HepG2 (cell line): ENCODE results near the gene COMMD7. TPM values are rescaled to one million over a fixed set of nuclear protein-coding genes. Genes with fewer than 3 reads are reported as not detected.
A peak's percentile ranks its signal among the peaks of the same experiment; 100 is the strongest.

Experiments used
- ATAC-seq: fragments of 200-7000 bp; cut with Tn5 transposase; 3 replicates; pipeline ENCODE4 v1.9.1; 2020; ENCODE audit warnings: mild to moderate bottlenecking, moderate library complexity
- BruUV-seq: library from RNA; stranded (reverse); fragments of 400-500 nt; replicated peaks from 2 replicates; lab custom pipeline; 2021; lab: Mats Ljungman, UMichigan
- CTCF ChIA-PET: fragments of 300-600 bp; formaldehyde crosslinking; extraction: SDS; loops from one replicate; lab custom pipeline; 2021; ENCODE audit warnings: low total read pairs, inconsistent platforms, low intra/inter-chr PET ratio; lab: Yijun Ruan, JAX
- POLR2A ChIA-PET: fragments of 350-600 bp; sonication (Branson Sonifier 250); formaldehyde crosslinking; loops from one replicate; lab custom pipeline; 2020; ENCODE audit warnings: antibody characterized with exemption, inconsistent platforms; lab: Yijun Ruan, JAX
- DNase-seq: peaks from one replicate; pipeline ENCODE4 v3.0.0-alpha.2; 2015; ENCODE audit warnings: low spot score
- FAIRE-seq: peaks from 3 replicates; lab custom pipeline; 2011; peaks lifted over from hg19 to GRCh38; lab: Jason Lieb, UNC
- H2AFZ ChIP-seq: one replicate; pipeline ENCODE4 v1.6.1; 2011; ENCODE audit warnings: low read length, inconsistent platforms
- H3K27ac ChIP-seq: fragments of 300-600 bp; 3 replicates; pipeline ENCODE4 v1.8.0; 2011; ENCODE audit warnings: mixed run types, mild to moderate bottlenecking, mixed read lengths, low read length, inconsistent platforms; ENCODE audit not compliant: insufficient read depth; ENCODE audit errors: extremely low read length
- H3K27me3 ChIP-seq, 2 experiments: fragments of 200-600 bp in 1 of 2; 2 replicates in 1 of 2; 3 replicates in 1 of 2; pipeline versions ENCODE4 v1.6.0 to v1.8.0; 2011; ENCODE audit warnings: low read length in 2 of 2, mild to moderate bottlenecking in 2 of 2, moderate library complexity in 2 of 2, inconsistent platforms in 1 of 2; ENCODE audit not compliant: insufficient read depth in 2 of 2, control insufficient read depth in 1 of 2
- H3K36me3 ChIP-seq, 2 experiments: fragments of 200-600 bp in 1 of 2; replicated peaks in 1 of 2; 2 replicates in 1 of 2; 3 replicates in 1 of 2; pipeline versions ENCODE4 v1.5.1 to v1.8.0; 2011; ENCODE audit warnings: low read length in 2 of 2, inconsistent platforms in 1 of 2; ENCODE audit not compliant: insufficient read depth in 2 of 2, control insufficient read depth in 1 of 2
- H3K4me1 ChIP-seq: 2 replicates; pipeline ENCODE4 v1.5.1; 2012; ENCODE audit warnings: low read length, inconsistent platforms; ENCODE audit not compliant: insufficient read depth
- H3K4me2 ChIP-seq: 2 replicates; pipeline ENCODE4 v1.6.0; 2011; ENCODE audit warnings: low read depth, low read length, inconsistent platforms
- H3K4me3 ChIP-seq, 3 experiments: fragments of 200-600 bp in 1 of 3; sonication (generic), shearing (Covaris generic) in 1 of 3; replicated peaks in 1 of 3; 2 replicates each; pipeline ENCODE4 v1.5.1; 2011 to 2016; ENCODE audit warnings: low read length in 3 of 3, inconsistent platforms in 2 of 3, low read depth in 2 of 3, mild to moderate bottlenecking in 2 of 3, control low read depth in 1 of 3, mixed read lengths in 1 of 3; ENCODE audit not compliant: insufficient read depth in 1 of 3
- H3K79me2 ChIP-seq: one replicate; pipeline ENCODE4 v1.6.1; 2011; ENCODE audit warnings: low read length, inconsistent platforms; ENCODE audit not compliant: insufficient read depth
- H3K9ac ChIP-seq: 2 replicates; pipeline ENCODE4 v1.6.0; 2011; ENCODE audit warnings: mild to moderate bottlenecking, low read depth, low read length, inconsistent platforms; ENCODE audit not compliant: insufficient read depth
- H3K9me3 ChIP-seq: 2 replicates; pipeline ENCODE4 v1.5.1; 2012; ENCODE audit warnings: mild to moderate bottlenecking, low read length
- H4K20me1 ChIP-seq: 2 replicates; pipeline ENCODE4 v1.6.0; 2011; ENCODE audit warnings: inconsistent platforms, mild to moderate bottlenecking, low read length, moderate library complexity; ENCODE audit not compliant: insufficient read depth
- GABPB1 ChIP-seq: IDR thresholded peaks from 2 replicates; pipeline ENCODE4 v1.6.1; 2016; ENCODE audit warnings: mild to moderate bottlenecking, missing genetic modification reagents, moderate library complexity, missing compliant biosample characterization
- GATAD2A ChIP-seq: IDR thresholded peaks from 2 replicates; pipeline ENCODE4 v1.6.1; 2016
- HIVEP1 ChIP-seq: sonication (generic); formaldehyde crosslinking; IDR thresholded peaks from 2 replicates; pipeline ENCODE4 v1.4.0; 2020; ENCODE audit warnings: mild to moderate bottlenecking, missing genetic modification reagents
- HNRNPL ChIP-seq: fragments of 200-400 bp; formaldehyde crosslinking; IDR thresholded peaks from 2 replicates; pipeline ENCODE4 v1.6.1; 2017; ENCODE audit warnings: mild to moderate bottlenecking, low read depth, low read length
- NFYB ChIP-seq: sonication (generic); formaldehyde crosslinking; IDR thresholded peaks from 2 replicates; pipeline ENCODE4 v1.4.0; 2020; ENCODE audit warnings: missing genetic modification reagents
- SAP130 ChIP-seq: IDR thresholded peaks from 2 replicates; pipeline ENCODE4 v1.6.1; 2016; ENCODE audit warnings: low read depth
- SKI ChIP-seq: fragments of 450-650 bp; IDR thresholded peaks from one replicate; pipeline ENCODE4 v1.6.1; 2018; ENCODE audit warnings: mild to moderate bottlenecking; ENCODE audit not compliant: partially characterized antibody
- SOX5 ChIP-seq: IDR thresholded peaks from 2 replicates; pipeline ENCODE4 v1.6.1; 2016; ENCODE audit warnings: borderline replicate concordance
- SYNCRIP ChIP-seq: fragments of 200-400 bp; formaldehyde crosslinking; IDR thresholded peaks from 2 replicates; pipeline ENCODE4 v1.6.1; 2018; ENCODE audit warnings: mild to moderate bottlenecking, low read depth, low read length; ENCODE audit not compliant: insufficient read depth
- ZFAT ChIP-seq: sonication (generic); formaldehyde crosslinking; conservative IDR thresholded peaks from 2 replicates; pipeline ENCODE4 v1.8.1; 2023; ENCODE audit warnings: missing genetic modification reagents, inconsistent platforms
- WGBS: methylation state at CpG from one replicate; pipeline ENCODE4 v1.1.6; 2017; ENCODE audit warnings: low lambda C conversion rate; 5-methylcytosine and 5-hydroxymethylcytosine counted together
- in situ Hi-C: cut with HindIII; loops from 2 replicates; pipeline ENCODE4 v1.10.0; 2017; ENCODE audit warnings: low pct_unique_long_range_greater_than_20kb; ENCODE audit not compliant: extremely low pct_ligation_motif_present
- intact Hi-C: fragments of 100-400 bp; cut with micrococcal nuclease; formaldehyde crosslinking; loops from one replicate; pipeline ENCODE4 v1.10.0; 2022; ENCODE audit not compliant: unreplicated experiment
- polyA plus RNA-seq, 8 experiments: library from polyadenylated mRNA; depleted of rRNA in 3 of 8; stranded (reverse) in 7 of 8; unstranded in 1 of 8; fragments of >200 nt; fragmentation: Illumina TruSeq in 4 of 8; extraction: Trizol in 4 of 8; gene quantifications; 2 replicates each; pipeline versions ENCODE4 v1.2.1 to v1.2.3, GENCODE V29; 2011 to 2016; ENCODE audit warnings: low read depth in 4 of 8, missing spikeins in 1 of 8, mixed read lengths in 1 of 8; ENCODE audit not compliant: insufficient read depth in 1 of 8
- total RNA-seq, 5 experiments: library from RNA; depleted of rRNA; stranded (reverse); fragments of >200 nt; fragmentation: Illumina TruSeq; extraction: Trizol; gene quantifications; 2 replicates each; pipeline ENCODE4 v1.2.3, GENCODE V29; 2016; ENCODE audit warnings: low read depth in 1 of 5
- TF ChIP-seq, protein P1 (sequence below): IDR thresholded peaks from 2 replicates; pipeline ENCODE4 v1.6.1; 2016; ENCODE audit warnings: missing biosample characterization, missing genetic modification reagents, low read depth
- TF ChIP-seq, protein P2 (sequence below): IDR thresholded peaks from 2 replicates; pipeline ENCODE4 v1.6.1; 2016; ENCODE audit warnings: low read depth, borderline replicate concordance
- TF ChIP-seq, protein P3 (sequence below): sonication (generic); formaldehyde crosslinking; IDR thresholded peaks from 2 replicates; pipeline ENCODE4 v1.8.0; 2023; ENCODE audit warnings: mild to moderate bottlenecking, missing genetic modification reagents
- TF ChIP-seq, protein P4 (sequence below): sonication (generic); formaldehyde crosslinking; IDR thresholded peaks from 2 replicates; pipeline ENCODE4 v1.4.0; 2020; ENCODE audit warnings: mild to moderate bottlenecking, missing genetic modification reagents
- TF ChIP-seq, protein P5 (sequence below): sonication (generic); formaldehyde crosslinking; IDR thresholded peaks from 2 replicates; pipeline ENCODE4 v1.5.0; 2020; ENCODE audit warnings: mild to moderate bottlenecking, missing genetic modification reagents, moderate library complexity

The COMMD7 gene
- total and polyA plus RNA-seq, 2 of the 13 experiments (the other 11 are each of a cell fraction or from before 2014, with no cell fraction given): 42.1 to 53.3 TPM

DNA sequence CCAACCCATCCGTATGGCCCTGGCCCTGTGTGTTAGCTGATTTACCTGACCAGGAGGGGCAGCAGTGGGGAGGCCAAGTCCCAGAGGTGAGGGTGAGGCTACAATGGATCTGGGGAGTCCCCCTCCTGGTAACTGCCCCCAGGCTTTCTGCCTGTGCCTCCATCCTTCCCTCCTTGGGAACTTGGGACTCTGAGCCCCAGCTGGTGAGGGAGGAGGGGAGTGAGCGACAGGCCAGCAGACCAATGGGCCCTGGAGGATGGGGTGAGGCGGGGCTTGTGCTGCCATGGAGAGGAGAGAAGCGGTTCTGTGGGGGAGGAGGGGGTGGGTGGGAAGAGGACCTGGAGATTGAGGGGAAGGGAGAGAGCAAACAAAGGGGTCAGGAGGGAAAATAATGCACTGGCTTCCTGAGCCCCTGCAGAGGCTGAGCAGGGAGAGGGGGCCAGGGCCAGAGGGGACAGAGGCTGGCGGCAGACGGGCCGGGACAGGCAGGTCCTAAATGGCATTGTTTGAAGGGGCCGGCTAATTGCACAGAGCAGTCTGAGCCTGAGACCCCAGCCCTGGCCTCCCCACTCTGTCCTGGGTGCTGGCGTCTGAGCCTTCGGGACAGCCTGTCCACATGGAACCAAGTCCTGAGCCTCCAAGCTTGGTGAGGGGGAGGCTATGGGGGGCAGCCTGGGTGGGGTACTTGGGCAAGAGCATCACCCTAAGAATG, 36.4 kb upstream of the COMMD7 start (continued):
- TF ChIP-seq NFYB: peak; percentile 67
- TF ChIP-seq, protein P1, sequence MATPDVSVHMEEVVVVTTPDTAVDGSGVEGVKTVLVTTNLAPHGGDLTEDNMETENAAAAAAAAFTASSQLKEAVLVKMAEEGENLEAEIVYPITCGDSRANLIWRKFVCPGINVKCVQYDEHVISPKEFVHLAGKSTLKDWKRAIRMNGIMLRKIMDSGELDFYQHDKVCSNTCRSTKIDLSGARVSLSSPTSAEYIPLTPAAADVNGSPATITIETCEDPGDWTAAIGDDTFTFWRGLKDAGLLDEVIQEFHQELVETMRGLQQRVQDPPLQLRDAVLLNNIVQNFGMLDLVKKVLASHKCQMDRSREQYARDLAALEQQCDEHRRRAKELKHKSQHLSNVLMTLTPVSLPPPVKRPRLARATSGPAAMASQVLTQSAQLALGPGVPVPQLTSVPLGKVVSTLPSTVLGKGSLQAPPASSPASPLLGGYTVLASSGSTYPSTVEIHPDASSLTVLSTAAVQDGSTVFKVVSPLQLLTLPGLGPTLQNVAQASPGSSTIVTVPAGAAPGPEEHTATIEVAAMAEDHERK (CRISPR knock-in tag): no peak

DNA sequence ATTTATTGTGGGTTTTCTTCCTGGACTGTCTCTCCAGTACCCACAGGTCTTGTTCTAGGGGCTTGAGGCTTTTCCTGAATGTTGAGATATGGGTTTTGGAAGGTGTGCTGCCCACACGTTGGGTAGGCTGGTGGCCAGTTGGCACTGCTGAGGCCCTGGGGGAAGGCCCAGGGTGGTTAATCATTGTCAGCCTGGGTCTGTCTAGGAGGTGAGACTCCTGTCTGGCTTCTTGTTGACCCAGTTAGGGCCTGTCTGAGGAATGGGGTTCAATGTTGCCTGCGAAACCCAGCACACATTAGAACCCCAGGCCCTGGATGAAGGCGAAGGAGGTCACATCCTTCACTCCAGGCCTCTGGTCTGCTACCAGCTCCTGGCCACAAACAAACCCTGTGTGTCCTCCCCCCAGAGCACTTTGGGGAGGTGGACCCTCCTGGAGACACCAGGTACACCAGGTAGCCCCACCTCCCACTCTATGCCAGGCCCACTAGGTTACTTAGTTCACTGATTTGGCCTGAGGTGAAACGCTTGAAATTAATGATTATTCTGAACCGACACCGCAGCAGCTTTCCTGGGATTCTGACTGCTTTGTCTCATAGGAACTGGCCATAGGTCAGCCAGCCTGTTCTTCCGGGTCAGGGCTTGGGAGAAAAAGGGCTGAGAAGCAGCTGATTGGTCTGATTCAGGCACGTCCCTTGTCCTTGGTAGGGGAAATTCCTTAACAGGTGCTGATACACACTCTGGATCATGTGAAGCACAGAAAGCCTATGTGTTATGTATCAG, 34.1 kb upstream of the COMMD7 start:
- H3K4me1 ChIP-seq: peaks cover 38% of the 10 kb centered on the region
- H3K36me3 ChIP-seq: peaks cover 0 to 13% of the 10 kb centered on the region in 2 experiments; a peak in 2 of 5 replicates
- CTCF ChIA-PET: interaction anchor here (1.4 to 6.1 kb wide), 4 partner anchors 100 to 256 kb away, joined by 5 to 203 read pairs (median 6); partner anchors contain the start of gene C20orf203
- POLR2A ChIA-PET: interaction anchor here (1.0 to 2.9 kb wide), 12 partner anchors 9 to 103 kb away, joined by 3 to 54 read pairs (median 6); partner anchors contain the start of genes C20orf203, COMMD7 and DNMT3B
- peak overlapping the region; percentile 9; the same call in 1 of the 2 replicates for H3K9ac ChIP-seq
- H3K4me2 ChIP-seq: peak overlapping the region; percentile 56
- peak; percentile 46 for ATAC-seq
- WGBS: 63% methylated on average over 8 of the region's 8 CpGs
- intact Hi-C loops: loop anchor here (5.0 to 10.0 kb wide), 2 partner anchors 35 to 253 kb away; partner anchors contain the start of gene COMMD7
- no TSS peak for BruUV-seq
- H3K27me3 ChIP-seq: no peaks in the 10 kb centered on the region
- H4K20me1 ChIP-seq: no peaks in the 10 kb centered on the region
- DNase-seq: peak; percentile 56
- in situ Hi-C loops: loop anchor here (5.0 kb wide), 1 partner anchor 105 kb away; the partner anchor contains the start of gene C20orf203
- no peaks in the 10 kb centered on the region for H3K9me3 ChIP-seq
- peak overlapping the region; percentile 7 for H3K27ac ChIP-seq
- peak overlapping the region in 2 of 3 experiments; percentile 3 to 15; a peak in 2 of 6 replicates for H3K4me3 ChIP-seq
- no peak overlapping the region for H2AFZ ChIP-seq
- H3K79me2 ChIP-seq: no peaks in the 10 kb centered on the region
- peak; percentile 79 for FAIRE-seq
- TF ChIP-seq, protein P2, sequence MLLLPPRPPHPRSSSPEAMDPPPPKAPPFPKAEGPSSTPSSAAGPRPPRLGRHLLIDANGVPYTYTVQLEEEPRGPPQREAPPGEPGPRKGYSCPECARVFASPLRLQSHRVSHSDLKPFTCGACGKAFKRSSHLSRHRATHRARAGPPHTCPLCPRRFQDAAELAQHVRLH (CRISPR knock-in tag): 0 out of 2 replicates have a peak, but pooled peaks have one; percentile 46
- 0 out of 2 replicates have a peak, but pooled peaks have one; percentile 45 for TF ChIP-seq HNRNPL
- no peak for TF ChIP-seq ZFAT (CRISPR knock-in tag)
- TF ChIP-seq SOX5 (CRISPR knock-in tag): 0 out of 2 replicates have a peak, but pooled peaks have one; percentile 22
- TF ChIP-seq GABPB1: peak; percentile 45; the same call in 1 of the 2 replicates
- no peak for TF ChIP-seq SYNCRIP
- TF ChIP-seq GATAD2A: peak; percentile 34; the same call in 1 of the 2 replicates
- TF ChIP-seq, protein P3, sequence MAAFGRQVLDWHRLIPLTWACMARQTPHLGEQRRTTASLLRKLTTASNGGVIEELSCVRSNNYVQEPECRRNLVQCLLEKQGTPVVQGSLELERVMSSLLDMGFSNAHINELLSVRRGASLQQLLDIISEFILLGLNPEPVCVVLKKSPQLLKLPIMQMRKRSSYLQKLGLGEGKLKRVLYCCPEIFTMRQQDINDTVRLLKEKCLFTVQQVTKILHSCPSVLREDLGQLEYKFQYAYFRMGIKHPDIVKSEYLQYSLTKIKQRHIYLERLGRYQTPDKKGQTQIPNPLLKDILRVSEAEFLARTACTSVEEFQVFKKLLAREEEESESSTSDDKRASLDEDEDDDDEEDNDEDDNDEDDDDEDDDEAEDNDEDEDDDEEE (CRISPR knock-in tag): peak; percentile 62; the same call in 1 of the 2 replicates
- no peak for TF ChIP-seq HIVEP1 (CRISPR knock-in tag)
- TF ChIP-seq, protein P4, sequence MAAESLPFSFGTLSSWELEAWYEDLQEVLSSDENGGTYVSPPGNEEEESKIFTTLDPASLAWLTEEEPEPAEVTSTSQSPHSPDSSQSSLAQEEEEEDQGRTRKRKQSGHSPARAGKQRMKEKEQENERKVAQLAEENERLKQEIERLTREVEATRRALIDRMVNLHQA: no peak
- TF ChIP-seq SKI: peak; percentile 89
- TF ChIP-seq, protein P5, sequence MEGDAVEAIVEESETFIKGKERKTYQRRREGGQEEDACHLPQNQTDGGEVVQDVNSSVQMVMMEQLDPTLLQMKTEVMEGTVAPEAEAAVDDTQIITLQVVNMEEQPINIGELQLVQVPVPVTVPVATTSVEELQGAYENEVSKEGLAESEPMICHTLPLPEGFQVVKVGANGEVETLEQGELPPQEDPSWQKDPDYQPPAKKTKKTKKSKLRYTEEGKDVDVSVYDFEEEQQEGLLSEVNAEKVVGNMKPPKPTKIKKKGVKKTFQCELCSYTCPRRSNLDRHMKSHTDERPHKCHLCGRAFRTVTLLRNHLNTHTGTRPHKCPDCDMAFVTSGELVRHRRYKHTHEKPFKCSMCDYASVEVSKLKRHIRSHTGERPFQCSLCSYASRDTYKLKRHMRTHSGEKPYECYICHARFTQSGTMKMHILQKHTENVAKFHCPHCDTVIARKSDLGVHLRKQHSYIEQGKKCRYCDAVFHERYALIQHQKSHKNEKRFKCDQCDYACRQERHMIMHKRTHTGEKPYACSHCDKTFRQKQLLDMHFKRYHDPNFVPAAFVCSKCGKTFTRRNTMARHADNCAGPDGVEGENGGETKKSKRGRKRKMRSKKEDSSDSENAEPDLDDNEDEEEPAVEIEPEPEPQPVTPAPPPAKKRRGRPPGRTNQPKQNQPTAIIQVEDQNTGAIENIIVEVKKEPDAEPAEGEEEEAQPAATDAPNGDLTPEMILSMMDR: peak; percentile 19; the same call in 1 of the 2 replicates
- TF ChIP-seq SAP130: peak; percentile 33; the same call in 1 of the 2 replicates
